HepG2 (cell line): ENCODE results near the gene PRSS36. TPM values are rescaled to one million over a fixed set of nuclear protein-coding genes. Genes with fewer than 3 reads are reported as not detected.

Source experiments
- FOXP4 ChIP-seq: sonication (generic); formaldehyde crosslinking; IDR thresholded peaks from 2 replicates; pipeline ENCODE4 v1.4.0; 2020; ENCODE audit warnings: missing genetic modification reagents
- JARID2 ChIP-seq: sonication (generic); formaldehyde crosslinking; IDR thresholded peaks from 2 replicates; pipeline ENCODE4 v1.8.1; 2023; ENCODE audit warnings: missing genetic modification reagents, inconsistent platforms; ENCODE audit not compliant: insufficient replicate concordance
- SALL1 ChIP-seq: sonication (generic); formaldehyde crosslinking; IDR thresholded peaks from 2 replicates; pipeline ENCODE4 v1.8.0; 2022; ENCODE audit warnings: mild to moderate bottlenecking, missing genetic modification reagents
- SATB2 ChIP-seq: sonication (generic); formaldehyde crosslinking; IDR thresholded peaks from 2 replicates; pipeline ENCODE4 v1.5.0; 2020; ENCODE audit warnings: missing genetic modification reagents
- SNAPC2 ChIP-seq: sonication (generic); formaldehyde crosslinking; IDR thresholded peaks from 2 replicates; pipeline ENCODE4 v1.8.1; 2022; ENCODE audit warnings: mild to moderate bottlenecking, missing genetic modification reagents
- TBL1XR1 ChIP-seq: fragments of 150-350 bp; IDR thresholded peaks from 2 replicates; pipeline ENCODE4 v1.6.1; 2014; ENCODE audit warnings: borderline replicate concordance, low read length; ENCODE audit not compliant: partially characterized antibody
- TRIM24 ChIP-seq: sonication (generic); formaldehyde crosslinking; IDR thresholded peaks from 2 replicates; pipeline ENCODE4 v1.8.0; 2022; ENCODE audit warnings: mild to moderate bottlenecking, missing genetic modification reagents
- ZFY ChIP-seq: sonication (generic); formaldehyde crosslinking; IDR thresholded peaks from 2 replicates; pipeline ENCODE4 v1.4.0; 2020; ENCODE audit warnings: missing genetic modification reagents
- ZKSCAN1 ChIP-seq: fragments of 150-350 bp; IDR thresholded peaks from 2 replicates; pipeline ENCODE4 v1.6.1; 2014; ENCODE audit warnings: low read length
- ZNF224 ChIP-seq: sonication (generic); formaldehyde crosslinking; IDR thresholded peaks from 2 replicates; pipeline ENCODE4 v1.5.0; 2020; ENCODE audit warnings: mild to moderate bottlenecking, missing genetic modification reagents
- ZNF441 ChIP-seq: sonication (generic); formaldehyde crosslinking; IDR thresholded peaks from 2 replicates; pipeline ENCODE4 v1.7.0; 2021; ENCODE audit warnings: missing genetic modification reagents, borderline replicate concordance
- ZNF607 ChIP-seq: sonication (generic); formaldehyde crosslinking; IDR thresholded peaks from 2 replicates; pipeline ENCODE4 v1.5.1; 2020; ENCODE audit warnings: missing genetic modification reagents, mild to moderate bottlenecking, borderline replicate concordance
- ZNF784 ChIP-seq: sonication (generic); formaldehyde crosslinking; IDR thresholded peaks from 2 replicates; pipeline ENCODE4 v1.5.1; 2020; ENCODE audit warnings: missing genetic modification reagents, mild to moderate bottlenecking, borderline replicate concordance
- polyA plus RNA-seq, 8 experiments: library from polyadenylated mRNA; depleted of rRNA in 3 of 8; stranded (reverse) in 7 of 8; unstranded in 1 of 8; fragments of >200 nt; fragmentation: Illumina TruSeq in 4 of 8; extraction: Trizol in 4 of 8; gene quantifications; 2 replicates each; pipeline versions ENCODE4 v1.2.1 to v1.2.3, GENCODE V29; 2011 to 2016; ENCODE audit warnings: low read depth in 4 of 8, missing spikeins in 1 of 8, mixed read lengths in 1 of 8; ENCODE audit not compliant: insufficient read depth in 1 of 8
- total RNA-seq, 5 experiments: library from RNA; depleted of rRNA; stranded (reverse); fragments of >200 nt; fragmentation: Illumina TruSeq; extraction: Trizol; gene quantifications; 2 replicates each; pipeline ENCODE4 v1.2.3, GENCODE V29; 2016; ENCODE audit warnings: low read depth in 1 of 5
- TF ChIP-seq, protein P1 (sequence below): sonication (generic); formaldehyde crosslinking; IDR thresholded peaks from 2 replicates; pipeline ENCODE4 v1.9.0; 2021; ENCODE audit warnings: missing genetic modification reagents, borderline replicate concordance
- TF ChIP-seq, protein P2 (sequence below): IDR thresholded peaks from 2 replicates; pipeline ENCODE4 v1.6.1; 2016; ENCODE audit warnings: mild to moderate bottlenecking
- TF ChIP-seq, protein P3 (sequence below): sonication (generic); formaldehyde crosslinking; IDR thresholded peaks from 2 replicates; pipeline ENCODE4 v1.8.1; 2022; ENCODE audit warnings: low read depth, mild to moderate bottlenecking, missing genetic modification reagents

The PRSS36 gene
- total and polyA plus RNA-seq, 2 of the 13 experiments (the other 11 are each of a cell fraction or from before 2014, with no cell fraction given), result 1.5 to 2.1 TPM

GRCh38 chr16:31117384-31118222 lies 32.3 kb downstream of the PRSS36 start, which contains the start of gene KAT8 (continued):
- TF ChIP-seq ZNF224 (0 out of 2 replicates have a peak, but pooled peaks have one; percentile 67), TRIM24 (no peak), ZKSCAN1 (no peak), ZNF784 (CRISPR knock-in tag) (peak; percentile 92; the same call in 1 of the 2 replicates), SATB2 (CRISPR knock-in tag) (no peak), TBL1XR1 (peak; percentile 41), SNAPC2 (CRISPR knock-in tag) (peak; percentile 93), FOXP4 (CRISPR knock-in tag) (peak; percentile 25; the same call in 1 of the 2 replicates), ZFY (peak; percentile 59), SALL1 (CRISPR knock-in tag) (peak; percentile 75), ZNF607 (peak; percentile 80; the same call in 1 of the 2 replicates), ZNF441 (no peak; the same call in 1 of the 2 replicates), JARID2 (peak; percentile 56)
- TF ChIP-seq, protein P1, sequence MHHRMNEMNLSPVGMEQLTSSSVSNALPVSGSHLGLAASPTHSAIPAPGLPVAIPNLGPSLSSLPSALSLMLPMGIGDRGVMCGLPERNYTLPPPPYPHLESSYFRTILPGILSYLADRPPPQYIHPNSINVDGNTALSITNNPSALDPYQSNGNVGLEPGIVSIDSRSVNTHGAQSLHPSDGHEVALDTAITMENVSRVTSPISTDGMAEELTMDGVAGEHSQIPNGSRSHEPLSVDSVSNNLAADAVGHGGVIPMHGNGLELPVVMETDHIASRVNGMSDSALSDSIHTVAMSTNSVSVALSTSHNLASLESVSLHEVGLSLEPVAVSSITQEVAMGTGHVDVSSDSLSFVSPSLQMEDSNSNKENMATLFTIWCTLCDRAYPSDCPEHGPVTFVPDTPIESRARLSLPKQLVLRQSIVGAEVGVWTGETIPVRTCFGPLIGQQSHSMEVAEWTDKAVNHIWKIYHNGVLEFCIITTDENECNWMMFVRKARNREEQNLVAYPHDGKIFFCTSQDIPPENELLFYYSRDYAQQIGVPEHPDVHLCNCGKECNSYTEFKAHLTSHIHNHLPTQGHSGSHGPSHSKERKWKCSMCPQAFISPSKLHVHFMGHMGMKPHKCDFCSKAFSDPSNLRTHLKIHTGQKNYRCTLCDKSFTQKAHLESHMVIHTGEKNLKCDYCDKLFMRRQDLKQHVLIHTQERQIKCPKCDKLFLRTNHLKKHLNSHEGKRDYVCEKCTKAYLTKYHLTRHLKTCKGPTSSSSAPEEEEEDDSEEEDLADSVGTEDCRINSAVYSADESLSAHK (CRISPR knock-in tag), result peak; percentile 87; the same call in 1 of the 2 replicates
- TF ChIP-seq, protein P2, sequence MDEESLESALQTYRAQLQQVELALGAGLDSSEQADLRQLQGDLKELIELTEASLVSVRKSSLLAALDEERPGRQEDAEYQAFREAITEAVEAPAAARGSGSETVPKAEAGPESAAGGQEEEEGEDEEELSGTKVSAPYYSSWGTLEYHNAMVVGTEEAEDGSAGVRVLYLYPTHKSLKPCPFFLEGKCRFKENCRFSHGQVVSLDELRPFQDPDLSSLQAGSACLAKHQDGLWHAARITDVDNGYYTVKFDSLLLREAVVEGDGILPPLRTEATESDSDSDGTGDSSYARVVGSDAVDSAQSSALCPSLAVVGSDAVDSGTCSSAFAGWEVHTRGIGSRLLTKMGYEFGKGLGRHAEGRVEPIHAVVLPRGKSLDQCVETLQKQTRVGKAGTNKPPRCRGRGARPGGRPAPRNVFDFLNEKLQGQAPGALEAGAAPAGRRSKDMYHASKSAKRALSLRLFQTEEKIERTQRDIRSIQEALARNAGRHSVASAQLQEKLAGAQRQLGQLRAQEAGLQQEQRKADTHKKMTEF (CRISPR knock-in tag), result peak; percentile 96
- TF ChIP-seq, protein P3, sequence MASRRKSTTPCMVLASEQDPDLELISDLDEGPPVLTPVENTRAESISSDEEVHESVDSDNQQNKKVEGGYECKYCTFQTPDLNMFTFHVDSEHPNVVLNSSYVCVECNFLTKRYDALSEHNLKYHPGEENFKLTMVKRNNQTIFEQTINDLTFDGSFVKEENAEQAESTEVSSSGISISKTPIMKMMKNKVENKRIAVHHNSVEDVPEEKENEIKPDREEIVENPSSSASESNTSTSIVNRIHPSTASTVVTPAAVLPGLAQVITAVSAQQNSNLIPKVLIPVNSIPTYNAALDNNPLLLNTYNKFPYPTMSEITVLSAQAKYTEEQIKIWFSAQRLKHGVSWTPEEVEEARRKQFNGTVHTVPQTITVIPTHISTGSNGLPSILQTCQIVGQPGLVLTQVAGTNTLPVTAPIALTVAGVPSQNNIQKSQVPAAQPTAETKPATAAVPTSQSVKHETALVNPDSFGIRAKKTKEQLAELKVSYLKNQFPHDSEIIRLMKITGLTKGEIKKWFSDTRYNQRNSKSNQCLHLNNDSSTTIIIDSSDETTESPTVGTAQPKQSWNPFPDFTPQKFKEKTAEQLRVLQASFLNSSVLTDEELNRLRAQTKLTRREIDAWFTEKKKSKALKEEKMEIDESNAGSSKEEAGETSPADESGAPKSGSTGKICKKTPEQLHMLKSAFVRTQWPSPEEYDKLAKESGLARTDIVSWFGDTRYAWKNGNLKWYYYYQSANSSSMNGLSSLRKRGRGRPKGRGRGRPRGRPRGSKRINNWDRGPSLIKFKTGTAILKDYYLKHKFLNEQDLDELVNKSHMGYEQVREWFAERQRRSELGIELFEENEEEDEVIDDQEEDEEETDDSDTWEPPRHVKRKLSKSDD, result peak; percentile 97
